ENCODE data around the gene UROC1. TPM values are rescaled to one million over a fixed set of nuclear protein-coding genes. Genes with fewer than 3 reads are reported as not detected.

The UROC1 gene
- total RNA-seq, 1 experiment from 2014 or later: not detected

DNA sequence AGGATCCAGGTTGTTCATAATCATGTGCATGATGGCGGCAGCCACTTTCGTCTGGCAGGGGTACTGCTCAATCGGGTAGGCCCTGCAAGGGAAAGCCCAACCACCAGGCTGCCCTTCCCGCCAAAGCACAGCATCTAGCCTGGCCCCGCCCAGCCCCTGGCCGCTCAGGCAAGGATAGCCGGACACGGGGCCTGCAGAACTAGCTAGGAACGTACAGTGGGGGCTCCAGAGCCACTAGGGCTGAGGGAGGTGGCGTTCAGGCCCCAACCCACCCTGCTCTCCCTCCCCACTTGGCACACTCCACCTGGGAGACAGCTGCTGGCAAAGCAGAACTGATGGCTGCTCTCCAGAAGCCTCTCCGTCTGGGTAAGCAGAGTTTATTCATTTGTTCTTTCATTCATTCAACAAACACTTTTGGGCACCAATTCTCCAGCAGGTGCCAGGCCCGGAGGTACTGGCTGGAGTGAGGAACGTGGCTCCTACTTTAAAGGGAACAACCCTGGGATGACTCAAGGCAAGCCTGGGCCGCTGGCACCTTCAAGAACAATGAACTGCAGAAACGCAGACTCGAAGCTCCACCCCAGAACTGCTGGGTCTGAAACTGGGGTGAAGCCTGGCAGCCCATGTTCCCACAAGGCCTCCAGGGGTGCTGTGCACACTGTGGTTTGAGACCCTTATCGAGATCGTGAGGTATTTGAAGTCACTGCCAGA is 7.8 kb downstream of the UROC1 start:
- TF ChIP-seq CTCF (conservative IDR thresholded peaks at IDR 0.05; ENCODE audit: low read depth, low read length): no peak
- TF ChIP-seq EZH2 (IDR thresholded peaks at IDR 0.05; ENCODE audit: borderline replicate concordance, low read depth, low read length, poor library complexity, severe bottlenecking): no peak
- ChIA-PET CTCF (no interaction called here), POLR2A (ENCODE audit: low non-redundant PET) (no interaction called here)
- H3K27me3 ChIP-seq (replicated peaks; ENCODE audit: insufficient read depth, low read depth, low read length, poor library complexity): peaks cover 4% of the 10 kb centered on the region
- no peaks in the 10 kb centered on the region for H3K9me3 ChIP-seq (ENCODE audit: low read depth, low read length, poor library complexity, severe bottlenecking)
- no peak overlapping the region for H3K4me3 ChIP-seq (ENCODE audit: low read depth, low read length, poor library complexity, severe bottlenecking)
- no peaks in the 10 kb centered on the region for H3K4me1 ChIP-seq (ENCODE audit: insufficient read depth, low read length, poor library complexity, severe bottlenecking)
- DNase-seq (ENCODE audit: low spot score): no peak
- no TSS peak for BruUV-seq (replicated peaks)
- H3K27ac ChIP-seq (ENCODE audit: low read depth, low read length, poor library complexity, severe bottlenecking): no peak overlapping the region
- intact Hi-C loops (cut with micrococcal nuclease; ENCODE audit: unreplicated experiment): no loop called here
- no peaks in the 10 kb centered on the region for H3K36me3 ChIP-seq (ENCODE audit: insufficient read depth, low read length, poor library complexity, severe bottlenecking)

GRCh38 chr3:126508564-126508964 is 9.0 kb downstream of the UROC1 start:
- no peaks in the 10 kb centered on the region for H3K36me3 ChIP-seq (ENCODE audit: insufficient read depth, low read length, poor library complexity, severe bottlenecking)
- no peaks in the 10 kb centered on the region for H3K4me1 ChIP-seq (ENCODE audit: insufficient read depth, low read length, poor library complexity, severe bottlenecking)
- no peak for DNase-seq (ENCODE audit: low spot score)
- H3K9me3 ChIP-seq (ENCODE audit: low read depth, low read length, poor library complexity, severe bottlenecking): no peaks in the 10 kb centered on the region
- ChIA-PET CTCF (interaction anchor here (0.5 kb wide), 1 partner anchor 1063 kb away, joined by 5 read pairs; no protein-coding TSS in a partner anchor), POLR2A (ENCODE audit: low non-redundant PET) (interaction anchor here (0.7 kb wide), 1 partner anchor 321 kb away, joined by 3 read pairs; no protein-coding TSS in a partner anchor)
- H3K27me3 ChIP-seq (replicated peaks; ENCODE audit: insufficient read depth, low read depth, low read length, poor library complexity): peaks cover 4% of the 10 kb centered on the region
- intact Hi-C loops (cut with micrococcal nuclease; ENCODE audit: unreplicated experiment): no loop called here
- TF ChIP-seq EZH2 (IDR thresholded peaks at IDR 0.05; ENCODE audit: borderline replicate concordance, low read depth, low read length, poor library complexity, severe bottlenecking) (no peak), CTCF (conservative IDR thresholded peaks at IDR 0.05; ENCODE audit: low read depth, low read length) (no peak)
- no peak overlapping the region for H3K4me3 ChIP-seq (ENCODE audit: low read depth, low read length, poor library complexity, severe bottlenecking)
- BruUV-seq (replicated peaks): no TSS peak
- H3K27ac ChIP-seq (ENCODE audit: low read depth, low read length, poor library complexity, severe bottlenecking): no peak overlapping the region

DNA sequence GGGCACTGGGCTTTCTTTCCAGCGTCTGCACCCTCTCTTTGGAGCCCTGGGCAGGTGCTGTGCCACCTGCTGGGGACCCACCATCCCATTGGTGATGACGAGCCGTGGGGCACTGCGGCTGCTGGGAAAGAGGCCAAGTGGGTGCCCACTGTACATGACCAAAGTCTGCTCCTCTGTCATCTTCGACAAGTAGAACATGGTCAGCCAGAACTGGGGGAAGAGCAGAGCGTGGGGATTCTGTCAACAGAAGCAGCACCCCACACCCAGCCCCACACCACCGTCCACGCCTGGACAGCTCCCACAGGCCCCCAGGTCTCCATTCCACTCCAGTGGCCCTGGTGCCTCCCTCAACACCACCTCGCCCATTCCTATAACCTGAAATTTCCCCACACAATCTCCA is 9.7 kb downstream of the UROC1 start:
- DNase-seq (ENCODE audit: low spot score): no peak
- CTCF ChIA-PET: no interaction called here
- no TSS peak for BruUV-seq (replicated peaks)
- Histone ChIP-seq H3K27me3 (replicated peaks; ENCODE audit: insufficient read depth, low read depth, low read length, poor library complexity) (peaks cover 4% of the 10 kb centered on the region), H3K9me3 (ENCODE audit: low read depth, low read length, poor library complexity, severe bottlenecking) (no peaks in the 10 kb centered on the region), H3K4me1 (ENCODE audit: insufficient read depth, low read length, poor library complexity, severe bottlenecking) (no peaks in the 10 kb centered on the region), H3K27ac (ENCODE audit: low read depth, low read length, poor library complexity, severe bottlenecking) (no peak overlapping the region), H3K36me3 (ENCODE audit: insufficient read depth, low read length, poor library complexity, severe bottlenecking) (no peaks in the 10 kb centered on the region), H3K4me3 (ENCODE audit: low read depth, low read length, poor library complexity, severe bottlenecking) (no peak overlapping the region)
- POLR2A ChIA-PET (ENCODE audit: low non-redundant PET): no interaction called here
- intact Hi-C loops (cut with micrococcal nuclease; ENCODE audit: unreplicated experiment): no loop called here
- TF ChIP-seq CTCF (conservative IDR thresholded peaks at IDR 0.05; ENCODE audit: low read depth, low read length): no peak
- no peak for TF ChIP-seq EZH2 (IDR thresholded peaks at IDR 0.05; ENCODE audit: borderline replicate concordance, low read depth, low read length, poor library complexity, severe bottlenecking)
